ENCODE results near the gene CREB5. TPM values are rescaled to one million over a fixed set of nuclear protein-coding genes. Genes with fewer than 3 reads are reported as not detected.

CREB5 gene
- total RNA-seq, 1 experiment from 2014 or later: 4.2 TPM

GRCh38 chr7:28435152-28435551 is 22.8 kb downstream of the CREB5 start:
- no peak for DNase-seq (ENCODE audit: low read depth)

GRCh38 chr7:28435732-28436378 is 23.5 kb downstream of the CREB5 start:
- no peak for DNase-seq (ENCODE audit: low read depth)

GRCh38 chr7:28440055-28440601 is 27.8 kb downstream of the CREB5 start:
- DNase-seq (ENCODE audit: low read depth): no peak

- DNase-seq (ENCODE audit: low read depth): peak; percentile 25
These were observed 30.5 kb downstream of the CREB5 start for GRCh38 chr7:28442540-28443420.

GRCh38 chr7:28446131-28446530 is 33.8 kb downstream of the CREB5 start:
- DNase-seq (ENCODE audit: low read depth): no peak

- DNase-seq (ENCODE audit: low read depth): no peak
These were observed 34.8 kb downstream of the CREB5 start for GRCh38 chr7:28447071-28447470.

GRCh38 chr7:28448708-28449107 is 36.4 kb downstream of the CREB5 start:
- DNase-seq (ENCODE audit: low read depth): no peak

- DNase-seq (ENCODE audit: low read depth): no peak
These were observed 40.4 kb downstream of the CREB5 start for GRCh38 chr7:28452681-28453080.

- DNase-seq (ENCODE audit: low read depth): no peak
These were observed 43.2 kb downstream of the CREB5 start for GRCh38 chr7:28455486-28455885.

GRCh38 chr7:28456044-28456443 is 43.7 kb downstream of the CREB5 start:
- DNase-seq (ENCODE audit: low read depth): no peak

GRCh38 chr7:28458732-28459131 is 46.4 kb downstream of the CREB5 start:
- DNase-seq (ENCODE audit: low read depth): no peak

- DNase-seq (ENCODE audit: low read depth): no peak
These were observed 47.0 kb downstream of the CREB5 start for GRCh38 chr7:28459306-28459705.

GRCh38 chr7:28465697-28466096 is 53.4 kb downstream of the CREB5 start:
- no peak for DNase-seq (ENCODE audit: low read depth)

- DNase-seq (ENCODE audit: low read depth): no peak
These were observed 54.0 kb downstream of the CREB5 start for GRCh38 chr7:28466341-28466740.

GRCh38 chr7:28466885-28467284 is 54.6 kb downstream of the CREB5 start:
- no peak for DNase-seq (ENCODE audit: low read depth)

- no peak for DNase-seq (ENCODE audit: low read depth)
These were observed 57.2 kb downstream of the CREB5 start for GRCh38 chr7:28469562-28469961.

- DNase-seq (ENCODE audit: low read depth): no peak
These were observed 58.0 kb downstream of the CREB5 start for GRCh38 chr7:28470344-28470743.

- DNase-seq (ENCODE audit: low read depth): no peak
These were observed 60.0 kb downstream of the CREB5 start for GRCh38 chr7:28472332-28472731.

- no peak for DNase-seq (ENCODE audit: low read depth)
These were observed 61.4 kb downstream of the CREB5 start for GRCh38 chr7:28473571-28474281.

- no peak for DNase-seq (ENCODE audit: low read depth)
These were observed 61.9 kb downstream of the CREB5 start for GRCh38 chr7:28474282-28474638.

- no peak for DNase-seq (ENCODE audit: low read depth)
These were observed 62.3 kb downstream of the CREB5 start for GRCh38 chr7:28474640-28475039.

GRCh38 chr7:28477041-28477442 is 64.7 kb downstream of the CREB5 start:
- no peak for DNase-seq (ENCODE audit: low read depth)

Data from M059J (cell line).